Measurements from ENCODE around the gene TTC6.

The TTC6 gene

DNA sequence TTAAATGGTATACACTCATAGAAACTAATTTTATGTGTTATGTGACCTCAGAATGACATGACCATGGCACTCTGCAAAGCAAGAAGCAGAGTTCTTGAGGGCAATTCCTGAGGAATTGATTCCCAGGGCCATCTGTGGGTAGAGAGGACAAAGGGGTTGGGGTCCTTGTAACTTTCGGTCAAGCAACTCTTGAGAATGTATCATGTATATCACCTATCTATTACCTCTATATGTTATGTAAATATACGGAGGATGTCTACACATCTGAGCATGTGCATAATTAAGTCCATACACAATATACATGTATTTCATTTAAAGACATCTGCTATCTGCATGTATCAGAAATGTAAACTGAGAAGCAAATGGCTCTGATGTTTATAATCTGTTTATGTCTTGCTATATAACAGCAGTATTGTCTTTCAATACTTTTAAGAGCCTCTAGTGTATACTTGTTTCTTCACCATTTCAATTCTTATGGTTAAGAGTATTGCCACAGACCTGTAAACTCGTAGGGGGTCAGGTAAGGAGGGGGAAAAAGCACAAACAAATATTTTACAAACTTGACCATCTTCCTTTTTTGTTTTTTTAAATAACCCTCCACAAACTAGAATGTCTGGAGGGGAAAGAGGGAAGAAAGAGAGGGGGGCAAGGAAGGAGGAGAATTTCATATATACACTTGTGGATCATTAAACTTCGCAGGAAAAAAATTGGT lies 4.8 kb upstream of the TTC6 start:
- Histone ChIP-seq H3K4me3 (no peak overlapping the region), H3K27ac (no peak overlapping the region)
- DNase-seq (ENCODE audit: low spot score) = no peak
- no peak for TF ChIP-seq CTCF (IDR thresholded peaks at IDR 0.05)

- no peak for TF ChIP-seq CTCF (IDR thresholded peaks at IDR 0.05)
- H3K4me3 ChIP-seq = no peak overlapping the region
- H3K27ac ChIP-seq = no peak overlapping the region
- no peak for DNase-seq (ENCODE audit: low spot score)
These were observed 4.0 kb upstream of the TTC6 start for GRCh38 chr14:37591311-37591940.

DNA sequence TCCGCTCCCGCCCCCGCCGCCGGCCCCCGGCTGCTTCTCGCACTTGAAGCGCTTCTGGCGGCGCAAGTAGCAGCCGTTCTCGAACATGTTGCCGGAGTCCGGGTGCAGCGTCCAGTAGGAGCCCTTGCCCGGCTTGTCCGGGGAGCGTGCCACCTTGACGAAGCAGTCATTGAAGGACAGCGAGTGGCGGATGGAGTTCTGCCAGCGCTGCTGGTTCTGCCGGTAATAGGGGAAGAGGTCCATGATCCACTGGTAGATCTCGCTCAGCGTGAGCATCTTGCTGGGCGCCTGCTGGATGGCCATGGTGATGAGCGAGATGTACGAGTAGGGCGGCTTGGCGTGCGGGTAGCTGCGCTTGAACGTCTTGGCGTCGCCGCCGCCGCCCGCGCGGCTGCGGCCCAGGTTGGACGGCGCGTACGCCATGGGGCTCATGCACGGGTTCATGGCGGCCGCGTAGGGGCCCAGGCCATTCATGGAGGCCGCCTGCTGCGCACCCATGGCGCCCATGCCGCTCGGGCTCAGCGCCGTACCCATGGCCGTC lies 3.4 kb upstream of the TTC6 start:
- H3K27ac ChIP-seq = no peak overlapping the region
- TF ChIP-seq CTCF (IDR thresholded peaks at IDR 0.05) = no peak
- DNase-seq (ENCODE audit: low spot score) = no peak
- no peak overlapping the region for H3K4me3 ChIP-seq

- Histone ChIP-seq H3K27ac (no peak overlapping the region), H3K4me3 (no peak overlapping the region)
- DNase-seq (ENCODE audit: low spot score) = no peak
- no peak for TF ChIP-seq CTCF (IDR thresholded peaks at IDR 0.05)
These were observed 2.7 kb upstream of the TTC6 start for GRCh38 chr14:37592482-37593408.

DNA sequence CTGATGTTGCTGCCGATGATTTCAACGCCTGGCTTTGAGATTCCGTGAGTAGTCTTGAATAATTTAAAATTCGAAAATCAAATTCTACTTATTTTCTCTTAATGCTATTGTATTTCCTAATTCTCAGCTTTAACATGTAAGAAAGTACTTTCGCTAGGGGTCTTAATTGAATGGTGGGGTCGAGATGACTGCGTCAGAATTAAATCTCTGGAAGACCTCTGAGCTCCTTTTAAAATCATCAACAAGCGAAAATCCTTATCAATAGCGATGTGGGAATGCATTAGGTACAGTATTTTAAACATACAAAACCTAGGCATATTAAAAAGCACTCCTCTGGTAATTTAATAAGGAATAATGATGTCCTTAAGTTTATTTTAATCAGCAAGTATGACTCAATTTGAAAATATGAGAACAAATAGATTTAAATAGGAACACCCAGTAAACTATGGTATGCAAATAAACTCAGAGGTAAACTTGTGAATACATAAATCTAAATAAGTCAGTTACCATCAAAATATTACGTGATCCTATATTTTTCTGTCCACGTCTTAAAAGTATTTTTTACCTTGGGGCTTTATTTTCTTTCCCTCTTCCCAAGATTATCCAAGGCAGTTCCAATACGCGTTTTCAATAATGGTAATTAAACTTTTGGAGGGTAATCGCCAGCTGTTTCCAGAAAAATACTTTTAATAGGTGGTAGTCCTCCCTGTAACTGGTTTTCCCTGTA lies 1.8 kb upstream of the TTC6 start:
- DNase-seq (ENCODE audit: low spot score) = no peak
- peak; percentile 15 for TF ChIP-seq CTCF (IDR thresholded peaks at IDR 0.05)
- peak overlapping the region; percentile 69 for H3K4me3 ChIP-seq
- no peak overlapping the region for H3K27ac ChIP-seq

- no peak for TF ChIP-seq CTCF (IDR thresholded peaks at IDR 0.05)
- Histone ChIP-seq H3K4me3 (peak overlapping the region; percentile 69), H3K27ac (no peak overlapping the region)
- no peak for DNase-seq (ENCODE audit: low spot score)
These were observed 1.0 kb upstream of the TTC6 start for GRCh38 chr14:37594238-37594970.
